ENCODE measurements around the gene ZBED2.

Gene ZBED2

DNA sequence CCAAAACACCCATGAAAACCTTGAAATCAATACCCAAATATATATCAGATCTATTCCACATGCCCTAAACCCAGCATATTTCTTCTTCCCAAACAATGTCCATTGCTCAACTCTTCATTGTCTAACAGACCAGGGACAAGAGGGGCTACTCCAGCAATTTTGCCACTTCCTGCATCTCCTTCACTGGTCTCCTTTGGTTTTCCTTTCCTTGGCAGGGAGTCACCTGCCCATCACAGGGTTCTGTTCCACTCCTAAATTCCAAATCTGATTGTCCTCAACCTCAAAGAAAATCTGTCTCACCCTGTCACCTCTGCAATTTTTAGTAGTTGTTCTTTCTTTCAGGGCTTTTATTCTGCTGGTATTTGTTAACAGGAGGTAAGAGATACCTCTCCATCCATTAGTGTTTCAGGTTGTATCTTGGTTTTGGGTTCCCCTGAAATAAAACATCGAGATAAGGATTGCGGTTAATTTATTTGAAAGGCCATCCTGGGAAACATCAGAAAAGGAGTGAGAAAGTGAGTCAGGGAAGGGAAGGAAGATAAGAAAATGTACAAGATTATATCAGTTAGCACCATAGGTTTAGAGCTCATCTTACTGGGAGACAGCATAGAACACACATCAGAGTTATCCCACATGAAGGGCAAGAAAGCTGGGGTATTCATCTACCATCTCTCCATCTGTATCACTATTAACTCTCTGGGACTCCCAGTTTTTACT is 13.6 kb downstream of the ZBED2 start:
- H4K20me1 ChIP-seq (ENCODE audit: insufficient read depth, low read length, poor library complexity, severe bottlenecking) = no peaks in the 10 kb centered on the region
- H3K9me2 ChIP-seq (replicated peaks; ENCODE audit: low read depth, low read length) = no peaks in the 10 kb centered on the region
- no peaks in the 10 kb centered on the region for H3F3A ChIP-seq (ENCODE audit: low read depth)
- peaks cover 90% of the 10 kb centered on the region; the same call in 1 of the 2 replicates for H3K36me3 ChIP-seq (ENCODE audit: insufficient read depth, low read length)
- no peaks in the 10 kb centered on the region for H3K9me3 ChIP-seq (ENCODE audit: insufficient read depth, low read depth, low read length)
- H2AFZ ChIP-seq (ENCODE audit: low read length) = no peak overlapping the region
- TF ChIP-seq EZH2phosphoT487 (IDR thresholded peaks at IDR 0.05; ENCODE audit: borderline replicate concordance) = no peak
- TF ChIP-seq, protein P1, sequence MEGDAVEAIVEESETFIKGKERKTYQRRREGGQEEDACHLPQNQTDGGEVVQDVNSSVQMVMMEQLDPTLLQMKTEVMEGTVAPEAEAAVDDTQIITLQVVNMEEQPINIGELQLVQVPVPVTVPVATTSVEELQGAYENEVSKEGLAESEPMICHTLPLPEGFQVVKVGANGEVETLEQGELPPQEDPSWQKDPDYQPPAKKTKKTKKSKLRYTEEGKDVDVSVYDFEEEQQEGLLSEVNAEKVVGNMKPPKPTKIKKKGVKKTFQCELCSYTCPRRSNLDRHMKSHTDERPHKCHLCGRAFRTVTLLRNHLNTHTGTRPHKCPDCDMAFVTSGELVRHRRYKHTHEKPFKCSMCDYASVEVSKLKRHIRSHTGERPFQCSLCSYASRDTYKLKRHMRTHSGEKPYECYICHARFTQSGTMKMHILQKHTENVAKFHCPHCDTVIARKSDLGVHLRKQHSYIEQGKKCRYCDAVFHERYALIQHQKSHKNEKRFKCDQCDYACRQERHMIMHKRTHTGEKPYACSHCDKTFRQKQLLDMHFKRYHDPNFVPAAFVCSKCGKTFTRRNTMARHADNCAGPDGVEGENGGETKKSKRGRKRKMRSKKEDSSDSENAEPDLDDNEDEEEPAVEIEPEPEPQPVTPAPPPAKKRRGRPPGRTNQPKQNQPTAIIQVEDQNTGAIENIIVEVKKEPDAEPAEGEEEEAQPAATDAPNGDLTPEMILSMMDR (conservative IDR thresholded peaks at IDR 0.05; ENCODE audit: low read length) = no peak
- H3K9ac ChIP-seq (ENCODE audit: low read depth, low read length, poor library complexity, severe bottlenecking) = no peak overlapping the region
- peaks cover 13% of the 10 kb centered on the region for H3K4me1 ChIP-seq (ENCODE audit: insufficient read depth, low read length, poor library complexity, severe bottlenecking)
- H3K4me3 ChIP-seq (ENCODE audit: low read length, poor library complexity, severe bottlenecking) = no peak overlapping the region
- no peaks in the 10 kb centered on the region for H3K79me2 ChIP-seq (ENCODE audit: insufficient read depth, low read length)
- no peak overlapping the region for H3K4me2 ChIP-seq (ENCODE audit: low read depth, low read length, poor library complexity, severe bottlenecking)
- no peaks in the 10 kb centered on the region for H3K27me3 ChIP-seq (ENCODE audit: insufficient read depth, low read length, poor library complexity, severe bottlenecking)

DNA sequence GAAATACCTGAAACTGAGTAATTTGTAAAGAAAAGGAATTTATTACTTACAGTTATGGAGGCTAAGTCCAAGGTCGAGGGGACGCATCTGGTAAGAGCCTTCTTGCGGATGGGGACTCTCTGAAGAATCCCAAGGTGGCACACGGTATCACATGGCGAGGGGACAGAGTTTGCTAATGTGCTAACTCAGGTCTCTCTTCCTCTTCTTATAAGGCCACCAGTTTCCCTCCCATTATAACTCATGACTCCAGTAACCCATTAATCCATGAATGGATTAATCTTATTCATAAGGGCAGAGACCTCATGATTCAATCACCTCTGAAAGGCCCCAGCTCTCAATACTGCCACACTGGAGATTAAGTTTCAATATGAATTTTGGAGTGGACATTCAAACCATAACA is 15.7 kb downstream of the ZBED2 start:
- no peak for TF ChIP-seq EZH2phosphoT487 (IDR thresholded peaks at IDR 0.05; ENCODE audit: borderline replicate concordance)
- TF ChIP-seq, protein P1 (conservative IDR thresholded peaks at IDR 0.05; ENCODE audit: low read length) = no peak
- Histone ChIP-seq H3K9ac (ENCODE audit: low read depth, low read length, poor library complexity, severe bottlenecking) (no peak overlapping the region), H3K4me1 (ENCODE audit: insufficient read depth, low read length, poor library complexity, severe bottlenecking) (peaks cover 13% of the 10 kb centered on the region), H3K79me2 (ENCODE audit: insufficient read depth, low read length) (no peaks in the 10 kb centered on the region), H3K36me3 (ENCODE audit: insufficient read depth, low read length) (peaks cover 70% of the 10 kb centered on the region; the same call in 1 of the 2 replicates), H3K9me3 (ENCODE audit: insufficient read depth, low read depth, low read length) (no peaks in the 10 kb centered on the region), H3K4me3 (ENCODE audit: low read length, poor library complexity, severe bottlenecking) (no peak overlapping the region), H3F3A (ENCODE audit: low read depth) (no peaks in the 10 kb centered on the region), H3K4me2 (ENCODE audit: low read depth, low read length, poor library complexity, severe bottlenecking) (no peak overlapping the region), H3K9me2 (replicated peaks; ENCODE audit: low read depth, low read length) (no peaks in the 10 kb centered on the region), H4K20me1 (ENCODE audit: insufficient read depth, low read length, poor library complexity, severe bottlenecking) (no peaks in the 10 kb centered on the region), H2AFZ (ENCODE audit: low read length) (no peak overlapping the region), H3K27me3 (ENCODE audit: insufficient read depth, low read length, poor library complexity, severe bottlenecking) (no peaks in the 10 kb centered on the region)

DNA sequence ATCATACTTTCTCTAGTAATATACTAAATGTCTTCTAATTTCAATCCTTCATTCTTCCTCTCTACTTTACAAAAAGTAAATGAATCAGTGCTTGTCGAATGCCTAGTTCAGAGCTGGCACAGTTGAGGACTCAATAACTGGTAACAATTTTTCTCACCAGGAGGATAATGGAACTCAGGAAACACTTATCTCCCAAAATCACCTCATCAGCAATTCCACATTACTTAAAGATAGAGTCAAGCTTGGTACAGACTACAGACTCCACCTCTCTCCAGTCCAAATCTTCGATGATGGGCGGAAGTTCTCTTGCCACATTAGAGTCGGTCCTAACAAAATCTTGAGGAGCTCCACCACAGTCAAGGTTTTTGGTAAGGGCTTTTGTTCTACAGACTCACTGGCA is 16.3 kb downstream of the ZBED2 start:
- Histone ChIP-seq H3K4me3 (ENCODE audit: low read length, poor library complexity, severe bottlenecking) (no peak overlapping the region), H3K9me2 (replicated peaks; ENCODE audit: low read depth, low read length) (no peaks in the 10 kb centered on the region), H3K9me3 (ENCODE audit: insufficient read depth, low read depth, low read length) (no peaks in the 10 kb centered on the region), H3K79me2 (ENCODE audit: insufficient read depth, low read length) (peaks cover 2% of the 10 kb centered on the region; the same call in 1 of the 2 replicates), H2AFZ (ENCODE audit: low read length) (no peak overlapping the region), H3K4me1 (ENCODE audit: insufficient read depth, low read length, poor library complexity, severe bottlenecking) (peaks cover 16% of the 10 kb centered on the region), H3K27me3 (ENCODE audit: insufficient read depth, low read length, poor library complexity, severe bottlenecking) (no peaks in the 10 kb centered on the region), H3K4me2 (ENCODE audit: low read depth, low read length, poor library complexity, severe bottlenecking) (no peak overlapping the region), H3K9ac (ENCODE audit: low read depth, low read length, poor library complexity, severe bottlenecking) (no peak overlapping the region), H3K36me3 (ENCODE audit: insufficient read depth, low read length) (peaks cover 67% of the 10 kb centered on the region; the same call in 1 of the 2 replicates), H4K20me1 (ENCODE audit: insufficient read depth, low read length, poor library complexity, severe bottlenecking) (no peaks in the 10 kb centered on the region), H3F3A (ENCODE audit: low read depth) (no peaks in the 10 kb centered on the region)
- no peak for TF ChIP-seq EZH2phosphoT487 (IDR thresholded peaks at IDR 0.05; ENCODE audit: borderline replicate concordance)
- TF ChIP-seq, protein P1 (conservative IDR thresholded peaks at IDR 0.05; ENCODE audit: low read length) = no peak
